Keratinocyte (primary cell): ENCODE data around the gene C2orf81. TPM values are rescaled to one million over a fixed set of nuclear protein-coding genes. Genes with fewer than 3 reads are reported as not detected.

Experiments
- DNase-seq: peaks from one replicate; pipeline ENCODE4 v3.0.0-alpha.2; 2011; ENCODE audit warnings: low read depth, missing footprints, low spot score
- FAIRE-seq: peaks from 2 replicates; lab custom pipeline; 2011; peaks lifted over from hg19 to GRCh38; lab: Jason Lieb, UNC
- H2AFZ ChIP-seq: 2 replicates; pipeline ENCODE4 v1.6.0; 2012; ENCODE audit warnings: low read length, control low read depth, inconsistent platforms; ENCODE audit not compliant: control insufficient read depth
- H3K27ac ChIP-seq: 2 replicates; pipeline ENCODE4 v1.5.1; 2011; ENCODE audit warnings: low read length; ENCODE audit not compliant: control insufficient read depth, insufficient read depth
- H3K27me3 ChIP-seq: 3 replicates; pipeline ENCODE4 v1.6.0; 2011; ENCODE audit warnings: low read length; ENCODE audit not compliant: control insufficient read depth, insufficient read depth; ENCODE audit errors: extremely low read depth
- H3K36me3 ChIP-seq, 2 experiments: 2 replicates in 1 of 2; 3 replicates in 1 of 2; pipeline ENCODE4 v1.5.1; 2011; ENCODE audit warnings: low read length in 2 of 2, mild to moderate bottlenecking in 1 of 2; ENCODE audit not compliant: control insufficient read depth in 2 of 2, insufficient read depth in 2 of 2; ENCODE audit errors: extremely low read depth in 1 of 2
- H3K4me1 ChIP-seq: 3 replicates; pipeline ENCODE4 v1.5.1; 2011; ENCODE audit warnings: low read length; ENCODE audit not compliant: control insufficient read depth, insufficient read depth; ENCODE audit errors: extremely low read depth
- H3K4me2 ChIP-seq: 3 replicates; pipeline ENCODE4 v1.6.0; 2011; ENCODE audit warnings: low read depth, low read length; ENCODE audit not compliant: control insufficient read depth, insufficient read depth; ENCODE audit errors: extremely low read depth
- H3K4me3 ChIP-seq, 3 experiments: fragments of 200-600 bp in 1 of 3; sonication (generic) in 1 of 3; 2 replicates in 2 of 3; 3 replicates in 1 of 3; pipeline ENCODE4 v1.5.1; 2011 to 2016; ENCODE audit warnings: low read length in 3 of 3, mild to moderate bottlenecking in 3 of 3, control low read depth in 2 of 3, inconsistent platforms in 1 of 3, low read depth in 1 of 3, mixed read lengths in 1 of 3, mixed run types in 1 of 3, moderate library complexity in 1 of 3; ENCODE audit not compliant: control insufficient read depth in 2 of 3, insufficient read depth in 2 of 3; ENCODE audit errors: extremely low read depth in 1 of 3
- H3K79me2 ChIP-seq: 2 replicates; pipeline ENCODE4 v1.6.0; 2012; ENCODE audit warnings: low read length; ENCODE audit not compliant: control insufficient read depth, insufficient read depth
- H3K9ac ChIP-seq: 3 replicates; pipeline ENCODE4 v1.6.0; 2011; ENCODE audit warnings: low read length; ENCODE audit not compliant: control insufficient read depth, insufficient read depth; ENCODE audit errors: extremely low read depth
- H3K9me1 ChIP-seq: 3 replicates; pipeline ENCODE4 v1.6.0; 2011; ENCODE audit warnings: low read length; ENCODE audit not compliant: control insufficient read depth, insufficient read depth; ENCODE audit errors: extremely low read depth
- H3K9me3 ChIP-seq: 2 replicates; pipeline ENCODE4 v1.5.1; 2012; ENCODE audit warnings: low read depth, low read length; ENCODE audit not compliant: control insufficient read depth
- H4K20me1 ChIP-seq: 3 replicates; pipeline ENCODE4 v1.6.0; 2011; ENCODE audit warnings: low read length; ENCODE audit not compliant: control insufficient read depth, insufficient read depth; ENCODE audit errors: extremely low read depth
- CTCF ChIP-seq, 3 experiments: IDR thresholded peaks in 1 of 3; conservative IDR thresholded peaks in 1 of 3; optimal IDR thresholded peaks in 1 of 3; 2 replicates in 2 of 3; 3 replicates in 1 of 3; pipeline versions ENCODE3 to v1.5.1; 2011; ENCODE audit warnings: low read length in 3 of 3, mild to moderate bottlenecking in 3 of 3, moderate library complexity in 2 of 3, control low read depth in 1 of 3, inconsistent platforms in 1 of 3; ENCODE audit not compliant: insufficient read depth in 2 of 3; ENCODE audit errors: extremely low read depth in 1 of 3
- EZH2 ChIP-seq: IDR thresholded peaks from one replicate; pipeline ENCODE4 v1.6.1; 2012; ENCODE audit warnings: inconsistent platforms, mild to moderate bottlenecking, low read length, moderate library complexity
- dilution Hi-C: fragments of 300-500 bp; cut with MboI; formaldehyde crosslinking; loops from one replicate; pipeline ENCODE4 v1.7.0; 2020; ENCODE audit warnings: low sequenced_read_pairs; ENCODE audit not compliant: extremely low pct_ligation_motif_present
- polyA plus RNA-seq, 5 experiments: library from polyadenylated mRNA; depleted of rRNA in 3 of 5; stranded (reverse) in 3 of 5; stranded (forward) in 1 of 5; unstranded in 1 of 5; fragments of >200 nt; gene quantifications; 1 replicate in 1 of 5; 2 replicates in 3 of 5; 3 replicates in 1 of 5; pipeline versions ENCODE4 v1.2.1 to v1.2.3, GENCODE V29; 2011 to 2012; ENCODE audit warnings: missing spikeins in 2 of 5, low read depth in 1 of 5, low replicate concordance in 1 of 5

The C2orf81 gene
- polyA plus RNA-seq, 1 donor (not counting 4 experiments of a cell fraction or from before 2014, with no cell fraction given), result 0.58 TPM

GRCh38 chr2:74428675-74429074, 7.3 kb upstream of the C2orf81 start:
- dilution Hi-C loops, result no loop called here
- H3K9ac ChIP-seq, result no peak overlapping the region
- H4K20me1 ChIP-seq, result no peaks in the 10 kb centered on the region
- peaks cover 18% of the 10 kb centered on the region for H3K79me2 ChIP-seq
- no peak overlapping the region for H3K27ac ChIP-seq
- peaks cover 63% of the 10 kb centered on the region for H3K4me1 ChIP-seq
- TF ChIP-seq EZH2, result no peak
- TF ChIP-seq CTCF (optimal IDR thresholded peaks at IDR 0.05 in 1 of 3, IDR thresholded peaks at IDR 0.05 in 1 of 3, conservative IDR thresholded peaks at IDR 0.05 in 1 of 3; ENCODE audit: extremely low read depth in 1 of 3, insufficient read depth in 2 of 3, low read length in 3 of 3), result no peak
- H3K4me3 ChIP-seq, result no peak overlapping the region
- no peaks in the 10 kb centered on the region for H3K27me3 ChIP-seq
- no peak for DNase-seq
- H3K36me3 ChIP-seq, result peaks cover 49 to 80% of the 10 kb centered on the region in 2 experiments
- H2AFZ ChIP-seq, result no peak overlapping the region
- H3K4me2 ChIP-seq, result no peak overlapping the region
- H3K9me3 ChIP-seq, result no peaks in the 10 kb centered on the region
- FAIRE-seq, result no peak
- H3K9me1 ChIP-seq, result peaks cover 4% of the 10 kb centered on the region

GRCh38 chr2:74427551-74427950, 6.1 kb upstream of the C2orf81 start:
- H3K27me3 ChIP-seq, result no peaks in the 10 kb centered on the region
- peak overlapping the region; percentile 96 for H3K27ac ChIP-seq
- no peak overlapping the region for H3K9ac ChIP-seq
- no peaks in the 10 kb centered on the region for H4K20me1 ChIP-seq
- no peak for DNase-seq
- dilution Hi-C loops, result no loop called here
- no peaks in the 10 kb centered on the region for H3K9me3 ChIP-seq
- H3K36me3 ChIP-seq, result peaks cover 47 to 77% of the 10 kb centered on the region in 2 experiments
- no peak overlapping the region for H2AFZ ChIP-seq
- TF ChIP-seq CTCF (optimal IDR thresholded peaks at IDR 0.05 in 1 of 3, IDR thresholded peaks at IDR 0.05 in 1 of 3, conservative IDR thresholded peaks at IDR 0.05 in 1 of 3; ENCODE audit: extremely low read depth in 1 of 3, insufficient read depth in 2 of 3, low read length in 3 of 3) (peak in 2 of 3 experiments; percentile 10 to 23), EZH2 (no peak)
- no peak overlapping the region for H3K4me2 ChIP-seq
- peaks cover 16% of the 10 kb centered on the region for H3K79me2 ChIP-seq
- no peak overlapping the region for H3K4me3 ChIP-seq
- H3K4me1 ChIP-seq, result peaks cover 74% of the 10 kb centered on the region
- FAIRE-seq, result peak; percentile 71
- peaks cover 4% of the 10 kb centered on the region for H3K9me1 ChIP-seq
